Keratinocyte (primary cell): Measurements from ENCODE around the gene PSAP. TPM values are rescaled to one million over a fixed set of nuclear protein-coding genes. Genes with fewer than 3 reads are reported as not detected.

Source experiments
- DNase-seq: peaks from one replicate; pipeline ENCODE4 v3.0.0-alpha.2; 2011; ENCODE audit warnings: low read depth, missing footprints, low spot score
- FAIRE-seq: peaks from 2 replicates; lab custom pipeline; 2011; peaks lifted over from hg19 to GRCh38; lab: Jason Lieb, UNC
- H2AFZ ChIP-seq: 2 replicates; pipeline ENCODE4 v1.6.0; 2012; ENCODE audit warnings: low read length, control low read depth, inconsistent platforms; ENCODE audit not compliant: control insufficient read depth
- H3K27ac ChIP-seq: 2 replicates; pipeline ENCODE4 v1.5.1; 2011; ENCODE audit warnings: low read length; ENCODE audit not compliant: control insufficient read depth, insufficient read depth
- H3K27me3 ChIP-seq: 3 replicates; pipeline ENCODE4 v1.6.0; 2011; ENCODE audit warnings: low read length; ENCODE audit not compliant: control insufficient read depth, insufficient read depth; ENCODE audit errors: extremely low read depth
- H3K36me3 ChIP-seq, 2 experiments: 2 replicates in 1 of 2; 3 replicates in 1 of 2; pipeline ENCODE4 v1.5.1; 2011; ENCODE audit warnings: low read length in 2 of 2, mild to moderate bottlenecking in 1 of 2; ENCODE audit not compliant: control insufficient read depth in 2 of 2, insufficient read depth in 2 of 2; ENCODE audit errors: extremely low read depth in 1 of 2
- H3K4me1 ChIP-seq: 3 replicates; pipeline ENCODE4 v1.5.1; 2011; ENCODE audit warnings: low read length; ENCODE audit not compliant: control insufficient read depth, insufficient read depth; ENCODE audit errors: extremely low read depth
- H3K4me2 ChIP-seq: 3 replicates; pipeline ENCODE4 v1.6.0; 2011; ENCODE audit warnings: low read depth, low read length; ENCODE audit not compliant: control insufficient read depth, insufficient read depth; ENCODE audit errors: extremely low read depth
- H3K4me3 ChIP-seq, 3 experiments: fragments of 200-600 bp in 1 of 3; sonication (generic) in 1 of 3; 2 replicates in 2 of 3; 3 replicates in 1 of 3; pipeline ENCODE4 v1.5.1; 2011 to 2016; ENCODE audit warnings: low read length in 3 of 3, mild to moderate bottlenecking in 3 of 3, control low read depth in 2 of 3, inconsistent platforms in 1 of 3, low read depth in 1 of 3, mixed read lengths in 1 of 3, mixed run types in 1 of 3, moderate library complexity in 1 of 3; ENCODE audit not compliant: control insufficient read depth in 2 of 3, insufficient read depth in 2 of 3; ENCODE audit errors: extremely low read depth in 1 of 3
- H3K79me2 ChIP-seq: 2 replicates; pipeline ENCODE4 v1.6.0; 2012; ENCODE audit warnings: low read length; ENCODE audit not compliant: control insufficient read depth, insufficient read depth
- H3K9ac ChIP-seq: 3 replicates; pipeline ENCODE4 v1.6.0; 2011; ENCODE audit warnings: low read length; ENCODE audit not compliant: control insufficient read depth, insufficient read depth; ENCODE audit errors: extremely low read depth
- H3K9me1 ChIP-seq: 3 replicates; pipeline ENCODE4 v1.6.0; 2011; ENCODE audit warnings: low read length; ENCODE audit not compliant: control insufficient read depth, insufficient read depth; ENCODE audit errors: extremely low read depth
- H3K9me3 ChIP-seq: 2 replicates; pipeline ENCODE4 v1.5.1; 2012; ENCODE audit warnings: low read depth, low read length; ENCODE audit not compliant: control insufficient read depth
- H4K20me1 ChIP-seq: 3 replicates; pipeline ENCODE4 v1.6.0; 2011; ENCODE audit warnings: low read length; ENCODE audit not compliant: control insufficient read depth, insufficient read depth; ENCODE audit errors: extremely low read depth
- EZH2 ChIP-seq: IDR thresholded peaks from one replicate; pipeline ENCODE4 v1.6.1; 2012; ENCODE audit warnings: inconsistent platforms, mild to moderate bottlenecking, low read length, moderate library complexity
- dilution Hi-C: fragments of 300-500 bp; cut with MboI; formaldehyde crosslinking; loops from one replicate; pipeline ENCODE4 v1.7.0; 2020; ENCODE audit warnings: low sequenced_read_pairs; ENCODE audit not compliant: extremely low pct_ligation_motif_present
- polyA plus RNA-seq, 5 experiments: library from polyadenylated mRNA; depleted of rRNA in 3 of 5; stranded (reverse) in 3 of 5; stranded (forward) in 1 of 5; unstranded in 1 of 5; fragments of >200 nt; gene quantifications; 1 replicate in 1 of 5; 2 replicates in 3 of 5; 3 replicates in 1 of 5; pipeline versions ENCODE4 v1.2.1 to v1.2.3, GENCODE V29; 2011 to 2012; ENCODE audit warnings: missing spikeins in 2 of 5, low read depth in 1 of 5, low replicate concordance in 1 of 5
- TF ChIP-seq, protein P1 (sequence below), 3 experiments: IDR thresholded peaks in 1 of 3; conservative IDR thresholded peaks in 1 of 3; optimal IDR thresholded peaks in 1 of 3; 2 replicates in 2 of 3; 3 replicates in 1 of 3; pipeline versions ENCODE3 to v1.5.1; 2011; ENCODE audit warnings: low read length in 3 of 3, mild to moderate bottlenecking in 3 of 3, moderate library complexity in 2 of 3, control low read depth in 1 of 3, inconsistent platforms in 1 of 3; ENCODE audit not compliant: insufficient read depth in 2 of 3; ENCODE audit errors: extremely low read depth in 1 of 3

The PSAP gene
- polyA plus RNA-seq, 1 donor (not counting 4 experiments of a cell fraction or from before 2014, with no cell fraction given): 1,075 TPM

GRCh38 chr10:71774916-71775702 lies 75.9 kb downstream of the PSAP start:
- Histone ChIP-seq H3K4me2 (no peak overlapping the region), H3K79me2 (peaks cover 3% of the 10 kb centered on the region), H4K20me1 (no peaks in the 10 kb centered on the region), H3K9ac (no peak overlapping the region), H3K4me1 (peaks cover 19% of the 10 kb centered on the region), H3K9me1 (no peaks in the 10 kb centered on the region), H3K27me3 (no peaks in the 10 kb centered on the region), H3K36me3 (no peaks in the 10 kb centered on the region), H3K27ac (no peak overlapping the region), H3K9me3 (no peaks in the 10 kb centered on the region), H2AFZ (no peak overlapping the region), H3K4me3 (no peak overlapping the region)
- FAIRE-seq: no peak
- DNase-seq: no peak
- dilution Hi-C loops: no loop called here
- TF ChIP-seq EZH2: no peak
- TF ChIP-seq, protein P1, sequence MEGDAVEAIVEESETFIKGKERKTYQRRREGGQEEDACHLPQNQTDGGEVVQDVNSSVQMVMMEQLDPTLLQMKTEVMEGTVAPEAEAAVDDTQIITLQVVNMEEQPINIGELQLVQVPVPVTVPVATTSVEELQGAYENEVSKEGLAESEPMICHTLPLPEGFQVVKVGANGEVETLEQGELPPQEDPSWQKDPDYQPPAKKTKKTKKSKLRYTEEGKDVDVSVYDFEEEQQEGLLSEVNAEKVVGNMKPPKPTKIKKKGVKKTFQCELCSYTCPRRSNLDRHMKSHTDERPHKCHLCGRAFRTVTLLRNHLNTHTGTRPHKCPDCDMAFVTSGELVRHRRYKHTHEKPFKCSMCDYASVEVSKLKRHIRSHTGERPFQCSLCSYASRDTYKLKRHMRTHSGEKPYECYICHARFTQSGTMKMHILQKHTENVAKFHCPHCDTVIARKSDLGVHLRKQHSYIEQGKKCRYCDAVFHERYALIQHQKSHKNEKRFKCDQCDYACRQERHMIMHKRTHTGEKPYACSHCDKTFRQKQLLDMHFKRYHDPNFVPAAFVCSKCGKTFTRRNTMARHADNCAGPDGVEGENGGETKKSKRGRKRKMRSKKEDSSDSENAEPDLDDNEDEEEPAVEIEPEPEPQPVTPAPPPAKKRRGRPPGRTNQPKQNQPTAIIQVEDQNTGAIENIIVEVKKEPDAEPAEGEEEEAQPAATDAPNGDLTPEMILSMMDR (optimal IDR thresholded peaks at IDR 0.05 in 1 of 3, IDR thresholded peaks at IDR 0.05 in 1 of 3, conservative IDR thresholded peaks at IDR 0.05 in 1 of 3; ENCODE audit: extremely low read depth in 1 of 3, insufficient read depth in 2 of 3, low read length in 3 of 3): no peak

- TF ChIP-seq, protein P1 (optimal IDR thresholded peaks at IDR 0.05 in 1 of 3, IDR thresholded peaks at IDR 0.05 in 1 of 3, conservative IDR thresholded peaks at IDR 0.05 in 1 of 3; ENCODE audit: extremely low read depth in 1 of 3, insufficient read depth in 2 of 3, low read length in 3 of 3): peak; percentile 69 to 78 (median 73)
- TF ChIP-seq EZH2: no peak
- Histone ChIP-seq H3K9ac (peak within 1 kb of the TSS; percentile 88), H3K36me3 (no peaks in the 10 kb centered on the region), H3K9me1 (no peaks in the 10 kb centered on the region), H3K9me3 (no peaks in the 10 kb centered on the region), H2AFZ (peak within 1 kb of the TSS; percentile 97), H4K20me1 (no peaks in the 10 kb centered on the region), H3K4me2 (peak within 1 kb of the TSS; percentile 98), H3K4me3 (peak within 1 kb of the TSS; percentile 65 to 83 (median 73)), H3K27me3 (no peaks in the 10 kb centered on the region), H3K27ac (peak within 1 kb of the TSS; percentile 95), H3K4me1 (peaks cover 30% of the 10 kb centered on the region), H3K79me2 (peaks cover 3% of the 10 kb centered on the region)
- dilution Hi-C loops: no loop called here
- no peak for DNase-seq
- FAIRE-seq: peak; percentile 92
These were observed 77.7 kb downstream of the PSAP start, which contains the start of gene VSIR for GRCh38 chr10:71773221-71773971. TSS of gene VSIR (minus strand) at chr10:71773520. CDS start at chr10:71773439, 81 bp downstream.
